Glutamatergic neuron (in vitro differentiated cells): Measurements from ENCODE around the gene NEK9. TPM values are rescaled to one million over a fixed set of nuclear protein-coding genes. Genes with fewer than 3 reads are reported as not detected.

Experiments used
- DNase-seq: peaks from one replicate; pipeline ENCODE4 v3.0.0; 2022
- H3K27ac Mint-ChIP-seq: one replicate; pipeline ENCODE4 v1.8.0; 2020; ENCODE audit warnings: mild to moderate bottlenecking, mixed read lengths, inconsistent platforms; ENCODE audit not compliant: unreplicated experiment
- H3K27me3 Mint-ChIP-seq: one replicate; pipeline ENCODE4 v1.8.0; 2020; ENCODE audit warnings: mild to moderate bottlenecking, moderate library complexity, mixed read lengths, inconsistent platforms; ENCODE audit not compliant: unreplicated experiment
- H3K36me3 Mint-ChIP-seq: one replicate; pipeline ENCODE4 v1.8.0; 2020; ENCODE audit warnings: mild to moderate bottlenecking, mixed read lengths, inconsistent platforms; ENCODE audit not compliant: unreplicated experiment
- H3K4me1 Mint-ChIP-seq: one replicate; pipeline ENCODE4 v1.8.0; 2020; ENCODE audit warnings: mild to moderate bottlenecking, low read depth, mixed read lengths, inconsistent platforms; ENCODE audit not compliant: unreplicated experiment
- H3K4me3 Mint-ChIP-seq: one replicate; pipeline ENCODE4 v1.8.0; 2020; ENCODE audit warnings: mild to moderate bottlenecking, mixed read lengths, inconsistent platforms; ENCODE audit not compliant: unreplicated experiment
- H3K9me3 Mint-ChIP-seq: one replicate; pipeline ENCODE4 v1.8.0; 2020; ENCODE audit warnings: mild to moderate bottlenecking, moderate library complexity, mixed read lengths, inconsistent platforms; ENCODE audit not compliant: unreplicated experiment
- CTCF ChIP-seq: fragments of 200-600 bp; sonication (generic); IDR thresholded peaks from one replicate; pipeline ENCODE4 v1.5.0; 2021; ENCODE audit not compliant: partially characterized antibody, unreplicated experiment
- total RNA-seq: library from RNA; stranded (reverse); fragmentation: NEBNext Ultra II Directional; extraction: Animal tissue kit (Norgen Biotek cat#: 25700); gene quantifications from one replicate; pipeline ENCODE4 v1.2.1, GENCODE V29; 2021; ENCODE audit not compliant: unreplicated experiment

The NEK9 gene
- total RNA-seq, 1 donor from 2014 or later = 50.7 TPM

DNA sequence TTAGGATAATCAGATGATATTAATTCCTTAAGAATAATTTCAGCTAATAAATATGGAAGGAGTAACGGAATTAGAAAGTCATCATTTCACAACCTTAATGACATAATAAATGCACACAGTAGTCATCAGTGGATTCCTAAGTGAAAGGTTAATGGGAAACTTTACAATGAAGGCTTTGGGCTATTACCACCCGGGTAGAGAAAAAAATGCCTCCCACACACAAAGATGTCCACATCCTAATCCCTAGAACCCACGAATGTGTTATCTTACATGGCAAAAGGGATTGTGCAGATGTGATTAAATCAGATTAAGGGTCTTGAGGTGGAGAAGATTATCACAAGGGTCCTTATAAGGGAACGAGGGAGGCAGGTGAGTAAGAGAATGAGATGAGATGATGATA is 43.9 kb upstream of the NEK9 start:
- Mint-ChIP-seq H3K27me3 (peaks cover 4% of the 10 kb centered on the region), H3K9me3 (peaks cover 4% of the 10 kb centered on the region), H3K36me3 (no peaks in the 10 kb centered on the region), H3K4me3 (no peak overlapping the region), H3K4me1 (peaks cover 22% of the 10 kb centered on the region), H3K27ac (no peak overlapping the region)
- no peak for TF ChIP-seq CTCF
- DNase-seq = no peak

- H3K36me3 Mint-ChIP-seq = no peaks in the 10 kb centered on the region
- TF ChIP-seq CTCF = no peak
These were observed 41.9 kb upstream of the NEK9 start for GRCh38 chr14:75168586-75169335.

DNA sequence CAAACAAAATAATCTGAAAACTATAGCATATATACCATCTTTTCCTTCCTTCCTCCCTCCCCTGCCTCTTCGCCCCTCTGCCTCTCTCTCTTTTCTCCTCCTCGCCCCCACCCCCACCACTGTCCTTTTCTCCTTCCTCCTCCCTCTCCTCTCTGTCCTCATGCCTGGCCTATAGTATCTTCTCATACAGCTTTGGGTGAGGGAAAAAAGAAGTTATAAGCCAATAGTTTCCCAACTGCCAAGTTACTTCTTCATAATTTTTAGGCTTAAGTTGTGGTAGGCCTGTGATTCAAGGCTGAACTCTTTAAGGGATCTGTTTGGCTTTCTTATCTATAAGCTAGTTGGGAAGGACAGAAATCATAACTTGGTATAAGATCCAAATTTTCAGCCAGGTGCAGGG is 40.5 kb upstream of the NEK9 start:
- Mint-ChIP-seq H3K27ac (peak overlapping the region; percentile 74), H3K9me3 (peaks cover 6% of the 10 kb centered on the region), H3K36me3 (no peaks in the 10 kb centered on the region), H3K4me3 (peak overlapping the region; percentile 40), H3K27me3 (peaks cover 4% of the 10 kb centered on the region), H3K4me1 (peaks cover 24% of the 10 kb centered on the region)
- no peak for DNase-seq
- TF ChIP-seq CTCF = no peak

More at GRCh38 chr14:75168586-75169335, 41.9 kb upstream of the NEK9 start:
- no peak for DNase-seq
- peaks cover 4% of the 10 kb centered on the region for H3K27me3 Mint-ChIP-seq
- peaks cover 6% of the 10 kb centered on the region for H3K9me3 Mint-ChIP-seq
- no peak overlapping the region for H3K27ac Mint-ChIP-seq
- H3K4me1 Mint-ChIP-seq = peaks cover 24% of the 10 kb centered on the region
- H3K4me3 Mint-ChIP-seq = no peak overlapping the region

- Mint-ChIP-seq H3K27me3 (peaks cover 4% of the 10 kb centered on the region), H3K36me3 (no peaks in the 10 kb centered on the region), H3K27ac (peak overlapping the region; percentile 89), H3K4me3 (peak overlapping the region; percentile 49), H3K9me3 (peaks cover 6% of the 10 kb centered on the region), H3K4me1 (peaks cover 24% of the 10 kb centered on the region)
- DNase-seq = peak; percentile 63
- TF ChIP-seq CTCF = no peak
These were observed 38.9 kb upstream of the NEK9 start for GRCh38 chr14:75165586-75166391.

DNA sequence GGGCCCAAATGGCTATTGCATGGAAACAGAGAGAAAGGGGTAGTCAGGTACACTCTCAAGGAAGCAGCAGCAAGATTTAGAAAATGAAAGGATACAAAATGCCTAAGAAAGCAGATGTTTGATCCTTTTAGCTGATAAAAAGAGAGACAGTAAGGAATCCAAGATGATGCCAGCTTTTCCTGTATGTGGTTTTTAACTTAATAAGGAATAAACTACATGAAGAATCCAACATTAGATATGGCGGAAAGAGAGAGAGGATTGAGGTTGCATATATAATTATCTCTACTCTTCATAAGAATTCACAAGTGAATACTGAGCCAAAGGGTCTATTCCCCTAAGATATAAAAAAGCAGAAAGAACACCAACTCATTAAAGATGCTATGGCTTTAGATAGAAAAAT is 38.0 kb upstream of the NEK9 start:
- no peak for TF ChIP-seq CTCF
- no peak for DNase-seq
- Mint-ChIP-seq H3K27ac (peak overlapping the region; percentile 60), H3K36me3 (no peaks in the 10 kb centered on the region), H3K27me3 (peaks cover 4% of the 10 kb centered on the region), H3K4me1 (peaks cover 24% of the 10 kb centered on the region), H3K4me3 (no peak overlapping the region), H3K9me3 (peaks cover 6% of the 10 kb centered on the region)
